Smooth muscle cell of the brain vasculature (primary cell): ENCODE results near the gene JMJD6.

Experiments
- DNase-seq: peaks from one replicate; pipeline ENCODE4 v3.0.0-alpha.2; 2012; ENCODE audit warnings: low read depth, low spot score

The JMJD6 gene

DNA sequence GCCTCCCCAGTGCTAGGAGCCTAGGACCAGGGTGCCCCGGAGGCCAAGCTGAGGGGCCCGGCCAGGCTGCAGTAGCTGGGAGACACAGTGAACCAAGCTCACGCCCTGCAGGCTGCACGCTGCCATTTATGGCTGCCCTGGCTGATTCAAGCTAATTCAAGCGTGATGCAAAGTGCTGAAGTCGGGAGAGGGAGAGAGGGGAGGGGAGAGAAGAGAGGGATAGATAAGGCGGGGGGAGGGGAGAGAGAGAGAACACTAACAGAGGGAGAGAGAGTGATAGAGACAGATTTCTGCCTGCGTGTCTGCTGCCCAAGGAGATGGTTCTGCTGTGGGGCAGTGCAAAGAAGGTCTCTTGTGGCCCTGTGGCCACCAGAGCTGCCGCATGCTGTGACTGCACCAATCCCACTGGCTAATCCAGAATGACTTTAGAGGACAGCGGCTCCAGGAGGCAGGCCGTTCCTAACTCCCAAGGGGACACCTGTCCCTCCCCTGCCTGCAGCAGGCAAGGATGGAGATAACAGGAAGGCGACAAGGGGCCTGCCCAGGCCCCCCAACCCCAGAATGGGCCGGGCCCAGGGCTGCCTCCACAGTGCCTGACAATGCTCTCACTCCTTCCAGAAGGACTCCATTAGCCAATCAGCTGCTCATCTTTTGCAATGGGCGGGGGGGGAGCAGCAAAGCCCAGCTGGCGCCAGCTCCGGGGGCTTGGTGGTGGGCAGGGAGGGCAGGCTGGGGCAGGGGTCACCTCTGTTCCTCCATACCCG is 28.5 kb downstream of the JMJD6 start:
- no peak for DNase-seq

DNA sequence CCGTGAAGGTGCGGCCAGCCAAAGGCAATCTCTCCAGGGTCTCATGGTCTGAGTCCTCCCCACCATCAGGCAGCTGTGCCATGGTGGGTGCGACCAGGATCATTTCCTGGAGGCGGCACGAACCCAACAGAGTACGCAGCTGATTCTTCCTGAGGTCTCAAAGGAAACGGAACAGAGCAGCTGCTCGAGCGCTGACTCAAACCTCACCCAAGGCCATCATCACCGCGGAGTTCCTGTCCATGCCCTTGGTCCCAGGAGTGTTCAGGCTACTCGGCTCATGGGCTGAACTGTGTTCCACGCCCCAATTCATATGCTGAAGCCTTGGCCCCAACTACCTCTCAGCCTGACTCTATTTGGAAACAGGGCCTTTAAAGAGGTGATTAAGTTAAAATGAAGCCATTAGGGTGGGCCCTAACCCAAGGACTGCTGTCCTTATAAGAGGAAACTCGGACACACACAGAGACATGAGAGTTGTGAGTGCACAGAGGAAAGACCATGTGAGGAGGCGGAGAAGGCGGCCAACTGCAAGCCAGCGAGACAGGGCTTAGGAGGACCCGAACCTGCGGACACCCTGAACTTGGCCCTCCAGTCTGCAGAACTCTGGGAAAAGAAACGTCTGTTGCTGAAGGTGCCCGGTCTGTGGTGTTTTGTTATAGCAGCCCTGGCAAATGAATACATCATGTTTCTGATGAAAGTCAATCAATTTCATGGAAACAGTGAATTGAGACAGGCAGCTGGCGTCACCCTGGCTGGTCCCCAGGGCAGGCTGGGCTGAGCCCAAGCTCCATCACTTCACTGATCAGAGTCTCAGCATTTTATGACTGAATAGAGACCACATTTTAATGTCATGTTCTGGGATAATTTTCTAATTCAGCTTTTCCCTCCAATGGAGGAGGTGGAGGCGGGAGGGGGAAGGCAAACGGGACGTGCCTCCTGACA is 29.4 kb downstream of the JMJD6 start:
- DNase-seq, result no peak

DNA sequence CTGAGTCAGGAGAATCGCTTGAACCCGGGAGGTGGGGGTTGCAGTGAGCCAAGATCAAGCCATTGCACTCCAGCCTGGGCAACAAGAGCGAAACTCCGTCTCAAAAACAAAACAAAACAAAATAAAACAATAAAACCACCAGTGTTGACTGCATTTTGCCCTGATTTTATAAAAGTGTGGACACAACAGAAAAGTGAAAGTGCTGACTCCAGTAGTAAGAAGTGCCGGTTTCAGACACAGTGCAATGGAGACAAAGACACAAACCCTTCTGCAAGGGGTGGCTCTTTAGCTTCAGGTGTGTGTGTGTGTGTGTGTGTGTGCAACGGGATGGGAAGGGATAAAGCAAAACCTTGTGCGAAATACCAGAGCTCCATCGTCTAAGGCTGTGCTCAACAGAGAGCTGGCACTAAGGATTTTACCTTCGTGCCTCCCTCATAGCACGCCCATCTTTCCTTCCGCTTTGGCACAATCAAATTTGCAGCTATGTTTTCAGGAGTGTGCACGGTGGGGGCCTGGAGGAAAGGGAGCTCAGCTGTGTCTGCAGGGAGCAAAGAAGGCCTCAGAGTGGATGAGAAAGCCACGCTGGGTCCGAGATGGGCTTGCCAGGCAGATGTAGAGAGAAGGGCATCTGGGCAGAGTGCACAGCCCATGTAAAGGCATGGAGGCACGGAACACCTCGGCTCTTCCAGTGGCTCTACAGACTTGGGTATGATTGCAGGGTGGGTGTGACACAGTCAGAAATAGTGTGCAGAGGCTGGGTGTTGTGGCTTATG is 31.2 kb downstream of the JMJD6 start:
- no peak for DNase-seq

DNA sequence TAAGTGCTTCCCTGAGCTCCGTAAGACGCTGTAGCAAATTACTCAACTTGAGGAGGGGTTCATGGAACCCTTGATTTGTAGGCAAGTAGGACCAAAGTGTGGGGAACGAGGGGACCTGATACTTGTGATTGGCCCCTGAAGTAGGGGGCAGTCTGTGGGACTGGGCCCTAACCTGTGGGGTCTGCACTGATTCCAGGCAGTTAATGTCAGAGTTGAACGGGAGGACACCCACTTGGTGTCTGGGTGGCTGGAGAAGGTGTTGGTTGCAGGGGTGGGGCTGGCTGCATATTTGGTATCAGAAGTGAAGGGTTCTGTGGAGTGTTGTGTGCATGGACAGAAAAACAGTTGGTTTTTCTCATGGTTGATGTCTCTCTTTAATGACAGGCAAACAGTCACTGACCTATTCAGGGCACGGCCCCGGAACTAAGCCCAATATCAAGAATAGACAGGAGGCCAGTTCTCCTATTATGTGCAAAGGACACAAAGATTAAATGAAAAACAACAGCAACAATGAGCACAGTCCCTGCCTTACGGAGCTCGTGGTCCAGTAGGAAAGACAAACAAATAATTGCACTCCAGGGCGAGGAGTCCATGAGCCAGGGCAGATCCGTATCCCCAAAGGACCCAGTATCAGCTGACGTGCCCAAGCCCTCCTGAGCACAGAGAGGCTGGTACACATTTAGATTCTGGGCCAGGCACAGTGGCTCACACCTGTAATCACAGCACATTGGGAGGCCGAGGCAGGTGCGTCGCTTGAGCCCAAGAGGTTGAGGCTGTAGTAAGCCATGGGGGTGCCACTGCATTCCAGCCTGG is 34.8 kb downstream of the JMJD6 start:
- DNase-seq, result no peak

DNA sequence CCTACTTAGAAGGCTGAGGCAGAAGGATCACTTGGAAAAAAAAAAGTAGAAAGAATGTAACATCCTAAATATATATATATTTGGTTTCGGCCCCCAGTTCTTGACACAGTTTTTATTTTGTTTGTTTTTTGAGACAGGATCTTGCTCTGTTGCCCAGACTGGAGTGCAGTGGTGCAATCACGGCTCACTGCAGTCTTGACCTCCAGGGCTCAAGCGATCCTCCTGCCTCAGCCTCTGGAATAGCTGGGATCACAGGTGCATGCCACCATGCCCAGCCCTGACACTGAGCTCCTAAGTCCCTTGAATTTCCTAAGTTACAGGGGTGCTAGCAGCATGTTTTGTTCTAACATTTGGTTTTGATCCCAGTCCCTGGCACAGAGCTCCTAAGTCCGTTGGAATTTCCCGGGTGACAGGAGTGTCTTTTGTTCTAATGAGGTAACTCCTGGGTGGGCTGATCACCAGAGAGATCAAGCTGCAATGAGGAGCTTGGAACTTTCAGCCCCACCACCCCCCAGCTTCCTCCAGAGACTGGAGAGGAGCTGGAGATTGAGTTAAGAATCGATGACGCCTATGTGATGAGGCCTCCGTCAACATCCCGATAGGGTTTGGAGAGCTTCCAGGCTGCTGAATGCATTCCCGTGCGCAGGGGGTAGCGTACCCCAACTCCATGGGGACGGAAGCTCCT is 35.7 kb downstream of the JMJD6 start:
- DNase-seq, result no peak

DNA sequence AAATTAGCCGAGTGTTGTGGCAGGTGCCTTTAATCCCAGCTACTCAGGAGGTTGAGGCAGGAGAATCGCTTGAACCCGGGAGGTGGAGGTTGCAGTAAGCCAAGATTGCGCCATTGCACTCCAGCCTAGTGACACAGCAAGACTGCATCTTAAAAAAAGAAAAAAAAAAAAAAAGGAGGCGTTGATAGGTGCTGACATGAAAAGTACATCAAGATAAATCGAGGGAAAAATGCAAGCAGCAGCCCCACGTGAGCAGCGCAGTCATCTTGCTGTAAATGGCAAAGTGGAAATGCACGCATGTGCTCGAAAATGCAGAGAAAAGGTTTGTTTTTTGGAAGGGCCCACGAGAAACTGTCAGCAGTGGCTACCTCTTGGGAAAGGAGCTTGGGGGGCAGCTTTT is 36.5 kb downstream of the JMJD6 start:
- DNase-seq, result no peak

DNA sequence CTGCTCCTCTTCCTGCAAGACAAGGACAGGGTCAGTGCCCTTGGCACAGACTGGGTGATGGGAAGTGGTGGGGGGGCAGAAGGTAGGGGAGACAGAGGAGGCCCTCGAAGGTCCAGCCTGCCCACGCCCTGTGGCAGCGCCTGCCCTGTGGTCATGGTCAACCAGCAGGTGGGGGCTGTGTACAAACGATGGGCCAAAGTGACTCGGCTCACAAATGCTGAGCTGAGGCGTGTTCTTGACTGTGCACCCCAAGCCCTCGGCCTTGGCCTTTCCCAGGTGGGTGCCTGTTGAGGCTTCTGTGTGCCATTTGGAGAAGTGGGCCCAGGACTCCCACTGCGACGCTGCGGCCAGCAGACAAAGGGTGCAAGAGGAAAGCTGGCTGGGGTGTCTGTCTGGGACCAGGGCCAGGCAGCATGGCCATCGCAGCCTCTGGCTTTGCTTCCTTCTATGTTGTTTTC is 38.2 kb downstream of the JMJD6 start:
- DNase-seq, result no peak

DNA sequence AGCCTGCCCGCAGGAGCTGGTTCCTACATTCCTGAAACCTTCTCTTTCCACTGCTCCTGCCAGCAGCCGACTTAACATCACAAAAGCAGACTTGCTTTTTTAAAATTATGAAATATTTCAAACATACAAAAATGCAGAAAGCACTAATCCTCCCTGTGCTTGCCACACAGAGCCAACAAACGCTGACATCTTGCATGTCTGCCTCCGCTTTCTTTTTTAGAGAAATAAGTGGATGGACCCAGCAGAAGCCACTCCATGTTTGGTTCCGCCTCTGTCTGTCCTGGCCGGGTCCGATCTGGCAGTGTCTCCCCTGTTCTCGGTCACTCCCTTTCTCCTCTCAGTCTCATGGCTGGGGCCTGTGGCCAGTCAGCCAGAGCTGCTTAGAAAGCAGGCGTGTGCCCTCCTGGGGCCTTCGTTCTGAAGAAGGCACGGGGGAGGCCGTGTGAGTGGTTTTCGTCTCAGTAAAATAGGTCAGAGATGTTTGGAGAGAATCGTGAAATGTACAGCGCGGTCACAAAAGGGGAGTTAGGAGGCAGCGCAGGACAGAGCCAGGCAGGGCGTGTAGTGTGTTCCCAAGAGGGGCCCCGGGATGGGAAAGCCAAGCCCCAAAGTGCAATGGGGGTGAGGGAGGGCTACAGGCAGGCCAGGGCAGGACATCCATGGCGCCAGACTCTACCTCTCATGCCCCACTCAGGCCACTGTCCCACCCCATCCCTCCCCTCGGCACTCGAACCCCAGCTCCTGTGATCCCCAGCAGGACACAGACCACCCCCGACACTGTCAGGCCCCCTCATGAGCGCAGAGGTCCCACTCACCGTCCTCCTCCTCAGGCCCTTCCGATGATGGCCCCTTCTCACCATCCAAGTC is 38.9 kb downstream of the JMJD6 start:
- DNase-seq, result no peak

DNA sequence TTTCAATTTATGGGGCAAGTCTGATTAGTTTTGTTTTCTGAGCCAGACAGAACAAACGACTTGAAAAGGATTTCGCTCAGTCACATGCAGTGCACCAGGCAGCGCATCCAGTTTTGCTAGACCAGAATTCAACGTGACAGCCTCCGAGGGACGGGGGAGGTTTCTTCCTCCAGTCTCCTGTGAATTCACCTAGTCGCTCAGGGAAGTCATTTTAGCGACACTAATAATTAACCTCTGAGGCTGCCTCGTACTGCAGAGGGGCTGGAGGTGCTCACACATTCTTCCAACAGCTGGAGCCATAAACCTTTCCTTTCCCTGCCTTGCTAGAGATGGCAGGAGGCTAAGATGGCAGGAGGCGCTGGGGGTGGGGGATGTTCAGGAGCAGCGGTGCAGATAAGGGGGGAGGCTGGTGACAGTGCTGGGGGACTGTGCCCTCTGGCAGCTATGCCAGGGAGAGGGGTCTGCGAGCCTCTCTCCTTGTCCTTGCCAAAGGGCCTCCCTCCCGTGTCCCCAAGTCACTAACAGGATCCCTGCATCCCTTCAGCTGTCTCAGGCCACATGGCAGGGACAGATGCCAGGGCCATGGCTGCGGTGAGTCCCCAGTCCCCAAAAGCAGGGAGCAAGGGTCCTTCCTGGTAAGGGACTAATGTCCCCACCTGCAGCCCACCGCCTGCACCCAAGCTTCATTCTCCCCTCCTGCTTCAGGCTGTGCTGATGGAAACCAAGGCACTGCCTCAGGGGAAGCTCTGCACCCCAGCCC is 39.7 kb downstream of the JMJD6 start:
- DNase-seq, result no peak

DNA sequence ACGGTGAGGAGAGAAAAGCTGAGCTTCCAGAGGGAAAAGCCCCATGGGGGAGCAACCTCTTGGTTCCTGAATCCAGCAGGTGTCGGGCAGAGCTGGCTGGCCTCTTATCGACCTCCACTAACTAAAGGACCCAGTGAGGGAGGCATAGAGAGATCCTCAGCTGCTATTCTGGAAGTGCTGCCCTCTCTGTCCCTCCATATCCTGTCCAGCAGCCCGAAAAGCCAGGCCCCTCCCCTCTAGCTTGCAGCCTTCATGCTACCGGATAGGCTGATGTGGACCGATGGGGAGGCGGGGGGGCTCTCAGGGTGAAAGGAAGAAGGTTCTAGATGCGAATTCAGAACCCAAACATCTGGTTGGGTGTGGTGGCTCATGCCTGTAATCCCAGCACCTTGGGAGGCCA is 40.6 kb downstream of the JMJD6 start:
- DNase-seq, result no peak

DNA sequence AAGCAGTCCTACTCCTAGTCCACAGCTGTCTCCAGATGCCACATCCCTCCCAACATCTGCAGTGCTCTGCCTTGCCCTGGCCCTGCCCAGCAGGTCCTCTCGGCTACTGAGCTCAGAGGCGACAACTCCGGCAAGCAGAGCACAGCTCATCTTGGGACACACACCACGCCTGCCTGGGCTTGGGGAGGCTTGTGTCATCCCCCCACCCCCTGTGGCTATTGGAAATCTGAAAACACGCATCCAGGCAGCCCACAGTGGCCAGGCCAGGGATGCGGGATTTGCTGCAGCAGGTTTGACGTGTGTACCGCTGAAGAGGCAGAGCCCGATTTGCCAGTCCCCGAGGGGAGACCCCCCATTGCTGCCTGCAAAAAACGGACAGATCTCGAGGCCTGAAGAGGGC is 41.0 kb downstream of the JMJD6 start:
- no peak for DNase-seq

DNA sequence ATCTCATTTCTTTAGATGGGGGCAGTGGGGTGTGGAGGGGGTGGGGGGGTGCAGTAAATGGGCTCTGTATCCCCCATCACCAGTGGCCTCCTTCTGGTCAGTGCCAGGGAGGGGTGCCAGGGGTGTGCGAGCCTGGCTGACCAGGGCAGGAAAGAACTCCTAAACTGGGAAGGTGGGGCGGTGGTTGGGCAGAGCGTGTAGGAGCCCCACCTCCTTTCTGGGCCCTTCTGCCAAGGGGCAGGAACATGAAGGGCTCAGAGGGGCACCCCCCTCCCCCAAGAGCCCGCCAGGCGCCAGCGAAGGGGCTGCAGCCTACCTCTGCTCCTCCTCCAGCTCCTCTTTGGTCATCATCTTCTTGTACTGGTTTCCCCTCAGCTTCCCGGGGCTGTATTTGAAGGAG is 41.6 kb downstream of the JMJD6 start:
- no peak for DNase-seq

DNA sequence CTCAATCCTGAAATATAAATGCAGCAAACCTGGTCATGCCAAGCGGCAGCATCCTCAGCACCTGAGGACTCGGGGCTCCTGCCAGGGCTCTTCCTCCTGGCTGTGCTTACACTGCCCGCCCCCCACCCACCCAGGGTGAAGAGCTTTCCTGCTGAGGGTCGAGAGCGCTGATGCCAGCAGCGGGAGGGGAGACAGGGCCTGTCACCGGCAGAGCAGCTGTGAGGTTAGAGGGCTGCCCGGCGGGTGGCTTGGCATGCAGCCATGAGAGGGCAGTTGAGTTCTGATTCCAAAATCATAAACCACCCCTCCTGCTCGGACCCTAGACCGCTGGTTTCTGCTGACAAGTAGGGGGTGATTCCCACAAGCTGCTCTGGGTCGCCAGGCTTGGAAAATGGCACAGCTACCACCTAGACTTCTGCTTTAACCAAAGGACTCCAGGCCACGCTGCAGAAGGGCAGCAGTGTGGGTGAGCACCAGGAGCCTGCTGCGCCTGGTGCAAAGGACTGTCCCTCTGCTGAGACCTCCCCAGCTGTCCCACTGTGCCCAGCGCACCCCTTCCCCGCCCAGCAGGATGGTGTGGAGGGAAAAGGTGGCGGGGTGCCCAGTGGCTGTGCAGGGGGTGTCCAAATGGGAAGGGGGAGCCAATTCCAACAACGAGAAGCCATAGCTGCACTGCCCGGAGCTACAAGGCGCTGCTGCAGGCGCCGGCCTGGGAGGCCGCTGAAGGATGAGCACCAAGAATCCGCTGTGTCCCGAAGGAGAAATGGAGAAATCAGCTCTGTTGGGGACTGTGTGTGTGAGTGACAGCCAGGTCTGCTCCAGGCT is 42.3 kb downstream of the JMJD6 start:
- DNase-seq, result no peak

DNA sequence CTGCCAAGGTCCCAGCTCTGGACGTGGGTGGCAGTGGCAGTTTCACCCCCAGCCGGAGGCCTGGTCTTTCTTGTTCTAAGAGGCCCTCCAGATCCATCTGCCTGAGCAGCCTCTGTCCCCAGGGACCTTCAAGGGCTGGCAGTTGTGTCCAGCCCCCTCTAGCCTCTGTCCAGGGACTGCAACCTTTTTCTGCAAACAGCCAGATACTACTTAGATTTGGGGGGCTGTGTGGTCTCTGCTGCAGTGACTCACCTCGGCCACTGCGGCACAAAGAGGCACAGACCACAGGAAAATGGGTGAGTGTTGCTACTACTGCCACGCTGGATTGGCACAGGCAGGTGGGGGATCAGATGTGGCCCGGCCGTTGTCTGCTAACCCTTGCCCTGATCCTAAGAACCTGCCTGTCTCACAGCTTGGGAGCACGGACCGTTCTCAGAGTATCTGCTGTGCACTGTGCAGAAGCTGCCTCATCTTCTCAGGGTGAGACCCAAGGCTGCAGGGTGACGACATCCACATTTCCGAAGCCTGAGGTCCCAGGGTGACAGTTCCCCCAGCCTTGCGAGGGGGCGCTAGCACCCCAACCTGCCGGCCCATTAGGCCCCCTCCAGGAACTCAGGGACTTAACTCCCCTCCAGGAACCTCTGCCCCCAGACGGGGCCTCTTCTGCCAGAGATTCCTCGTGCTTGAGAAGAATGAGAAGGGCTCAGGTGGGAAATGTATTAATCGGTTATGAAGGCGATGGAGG is 43.2 kb downstream of the JMJD6 start:
- no peak for DNase-seq

DNA sequence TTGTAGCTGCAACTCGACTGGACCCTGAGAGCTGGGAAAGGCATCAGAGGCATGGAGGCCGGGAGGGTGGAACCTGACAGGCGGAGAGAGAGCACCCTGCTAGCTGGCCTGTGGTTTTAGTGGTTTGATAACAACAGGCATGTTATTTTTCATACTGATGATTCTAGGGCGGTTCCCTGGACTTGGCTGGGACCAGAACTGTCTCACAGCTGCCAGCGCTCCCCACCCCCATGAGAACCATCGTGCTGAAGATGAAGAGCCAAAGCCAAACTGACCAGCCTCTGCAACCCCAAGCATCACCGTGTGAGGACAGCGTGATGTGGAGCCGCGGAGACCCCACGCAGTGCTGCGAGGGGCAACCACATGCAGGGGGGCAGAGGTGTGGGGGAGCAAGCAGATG is 44.1 kb downstream of the JMJD6 start:
- no peak for DNase-seq

DNA sequence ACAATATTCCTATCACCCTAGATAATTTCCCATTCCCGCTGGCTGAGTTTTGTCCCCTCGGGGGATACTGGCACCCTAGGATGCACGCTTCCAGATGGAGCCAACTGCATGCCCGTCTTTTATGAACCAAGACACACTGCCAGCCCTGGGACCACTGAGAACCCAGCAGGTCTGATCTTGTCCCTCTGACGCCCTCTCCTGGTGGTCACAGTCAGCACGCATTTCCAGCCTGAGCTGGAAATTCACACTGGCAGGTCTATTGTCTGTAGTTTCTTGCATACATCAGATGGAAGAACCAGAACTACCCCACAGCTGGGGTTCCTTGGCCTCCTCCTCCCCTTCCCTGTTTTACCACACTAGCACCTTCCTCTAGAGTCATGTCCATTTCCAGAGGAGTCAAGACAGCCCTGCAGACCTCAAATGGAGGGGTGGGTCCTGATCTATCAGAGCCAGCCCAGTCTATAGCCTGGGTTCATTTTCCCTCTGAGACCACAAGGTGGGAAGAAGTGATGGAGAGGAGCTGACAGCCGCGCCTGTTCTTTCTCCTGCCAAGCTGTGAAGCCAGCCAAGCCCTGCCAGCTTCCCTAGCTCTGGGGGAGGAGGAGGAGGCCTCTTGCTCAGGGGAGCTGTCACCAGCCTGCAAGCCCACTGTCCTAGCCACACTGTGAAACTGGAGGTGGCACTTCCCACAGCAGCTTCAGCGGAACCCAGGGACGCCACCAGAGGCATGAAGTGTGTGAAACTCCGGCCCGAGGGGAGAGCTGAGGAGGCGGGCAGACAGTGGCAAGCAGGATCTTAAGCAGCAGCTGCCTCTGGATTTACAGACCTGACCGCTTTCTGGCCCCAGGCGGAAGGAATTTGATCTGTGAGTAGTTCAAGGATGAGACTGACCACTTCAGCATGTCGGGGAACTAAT is 44.9 kb downstream of the JMJD6 start:
- DNase-seq, result no peak
